Measurements from ENCODE around the gene UBA1.

The UBA1 gene

GRCh38 chrX:47204970-47205369 is 11.3 kb downstream of the UBA1 start:
- no peak overlapping the region for H3K4me3 ChIP-seq (ENCODE audit: low read depth, low read length)
- no peak for TF ChIP-seq CTCF (IDR thresholded peaks at IDR 0.05; ENCODE audit: low read depth, low read length)

GRCh38 chrX:47206316-47206715 is 12.7 kb downstream of the UBA1 start:
- no peak for TF ChIP-seq CTCF (IDR thresholded peaks at IDR 0.05; ENCODE audit: low read depth, low read length)
- H3K4me3 ChIP-seq (ENCODE audit: low read depth, low read length), result no peak overlapping the region

- H3K4me3 ChIP-seq (ENCODE audit: low read depth, low read length), result no peak overlapping the region
- TF ChIP-seq CTCF (IDR thresholded peaks at IDR 0.05; ENCODE audit: low read depth, low read length), result no peak
Measured at GRCh38 chrX:47208108-47208507, 14.5 kb downstream of the UBA1 start.

GRCh38 chrX:47209508-47210238 is 16.0 kb downstream of the UBA1 start:
- TF ChIP-seq CTCF (IDR thresholded peaks at IDR 0.05; ENCODE audit: low read depth, low read length), result no peak
- no peak overlapping the region for H3K4me3 ChIP-seq (ENCODE audit: low read depth, low read length)

- no peak overlapping the region for H3K4me3 ChIP-seq (ENCODE audit: low read depth, low read length)
- TF ChIP-seq CTCF (IDR thresholded peaks at IDR 0.05; ENCODE audit: low read depth, low read length), result no peak
Measured at GRCh38 chrX:47210661-47211425, 17.2 kb downstream of the UBA1 start.

DNA sequence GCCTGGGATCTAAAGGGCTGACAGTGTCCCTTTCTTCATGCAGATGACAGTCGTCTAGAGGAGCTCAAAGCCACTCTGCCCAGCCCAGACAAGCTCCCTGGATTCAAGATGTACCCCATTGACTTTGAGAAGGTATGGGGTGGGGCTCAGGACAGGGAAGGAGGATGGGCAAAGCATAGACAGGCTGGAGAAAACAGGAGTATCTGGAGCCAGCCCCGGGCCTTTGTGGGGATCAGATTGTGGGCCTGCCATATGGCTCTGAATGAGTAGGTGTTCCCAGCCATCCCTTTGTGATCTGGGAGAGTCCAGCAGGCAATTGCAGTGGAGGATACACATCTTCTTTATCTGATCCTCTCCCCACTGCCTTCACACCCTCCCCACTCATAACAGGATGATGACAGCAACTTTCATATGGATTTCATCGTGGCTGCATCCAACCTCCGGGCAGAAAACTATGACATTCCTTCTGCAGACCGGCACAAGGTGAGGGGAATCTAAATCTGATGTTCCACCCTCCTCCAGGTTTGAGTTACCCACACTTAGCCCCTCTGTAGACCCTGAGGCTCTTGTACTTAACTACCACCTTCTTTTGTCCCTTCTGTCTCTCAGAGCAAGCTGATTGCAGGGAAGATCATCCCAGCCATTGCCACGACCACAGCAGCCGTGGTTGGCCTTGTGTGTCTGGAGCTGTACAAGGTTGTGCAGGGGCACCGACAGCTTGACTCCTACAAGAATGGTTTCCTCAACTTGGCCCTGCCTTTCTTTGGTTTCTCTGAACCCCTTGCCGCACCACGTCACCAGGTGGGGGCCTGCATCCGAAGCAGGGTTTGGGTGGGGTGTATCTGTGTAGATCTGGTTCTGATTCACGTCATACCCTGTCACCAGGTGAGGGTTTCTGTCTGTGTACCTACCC is 19.0 kb downstream of the UBA1 start:
- no peak for TF ChIP-seq CTCF (IDR thresholded peaks at IDR 0.05; ENCODE audit: low read depth, low read length)
- H3K4me3 ChIP-seq (ENCODE audit: low read depth, low read length), result no peak overlapping the region
